ENCODE measurements around the gene FITM1. TPM values are rescaled to one million over a fixed set of nuclear protein-coding genes. Genes with fewer than 3 reads are reported as not detected.

Gene FITM1
- total RNA-seq, 1 donor from 2014 or later = 0.59 TPM

- Mint-ChIP-seq H3K4me1 (ENCODE audit: unreplicated experiment) (peaks cover 20% of the 10 kb centered on the region), H3K27ac (ENCODE audit: unreplicated experiment) (no peak overlapping the region), H3K9me3 (ENCODE audit: unreplicated experiment) (no peaks in the 10 kb centered on the region), H3K27me3 (ENCODE audit: unreplicated experiment) (peaks cover 8% of the 10 kb centered on the region), H3K4me3 (ENCODE audit: unreplicated experiment) (no peak overlapping the region), H3K36me3 (ENCODE audit: low read depth, unreplicated experiment) (peaks cover 40% of the 10 kb centered on the region)
- no peak for DNase-seq (ENCODE audit: low spot score)
- TF ChIP-seq, protein P1, sequence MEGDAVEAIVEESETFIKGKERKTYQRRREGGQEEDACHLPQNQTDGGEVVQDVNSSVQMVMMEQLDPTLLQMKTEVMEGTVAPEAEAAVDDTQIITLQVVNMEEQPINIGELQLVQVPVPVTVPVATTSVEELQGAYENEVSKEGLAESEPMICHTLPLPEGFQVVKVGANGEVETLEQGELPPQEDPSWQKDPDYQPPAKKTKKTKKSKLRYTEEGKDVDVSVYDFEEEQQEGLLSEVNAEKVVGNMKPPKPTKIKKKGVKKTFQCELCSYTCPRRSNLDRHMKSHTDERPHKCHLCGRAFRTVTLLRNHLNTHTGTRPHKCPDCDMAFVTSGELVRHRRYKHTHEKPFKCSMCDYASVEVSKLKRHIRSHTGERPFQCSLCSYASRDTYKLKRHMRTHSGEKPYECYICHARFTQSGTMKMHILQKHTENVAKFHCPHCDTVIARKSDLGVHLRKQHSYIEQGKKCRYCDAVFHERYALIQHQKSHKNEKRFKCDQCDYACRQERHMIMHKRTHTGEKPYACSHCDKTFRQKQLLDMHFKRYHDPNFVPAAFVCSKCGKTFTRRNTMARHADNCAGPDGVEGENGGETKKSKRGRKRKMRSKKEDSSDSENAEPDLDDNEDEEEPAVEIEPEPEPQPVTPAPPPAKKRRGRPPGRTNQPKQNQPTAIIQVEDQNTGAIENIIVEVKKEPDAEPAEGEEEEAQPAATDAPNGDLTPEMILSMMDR (IDR thresholded peaks at IDR 0.05; ENCODE audit: unreplicated experiment) = no peak
Measured at GRCh38 chr14:24119691-24120090, 10.8 kb upstream of the FITM1 start.

DNA sequence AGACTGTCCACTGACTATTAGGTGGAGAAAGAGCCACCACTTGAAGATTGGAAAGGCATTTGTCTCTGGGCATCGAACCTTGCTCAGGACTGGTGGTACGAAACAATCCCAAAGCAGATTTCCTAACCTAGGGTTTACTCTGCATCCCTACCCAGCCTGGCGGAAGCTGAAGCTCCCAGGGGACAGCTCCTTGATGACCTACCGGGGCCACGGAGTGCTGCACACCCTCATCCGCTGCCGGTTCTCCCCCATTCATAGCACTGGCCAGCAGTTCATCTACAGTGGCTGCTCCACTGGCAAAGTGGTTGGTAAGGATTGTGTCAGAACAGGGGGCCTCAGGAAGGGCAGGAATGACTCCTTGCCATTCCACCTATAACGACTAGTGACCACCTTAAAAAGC is 9.2 kb upstream of the FITM1 start:
- Mint-ChIP-seq H3K36me3 (ENCODE audit: low read depth, unreplicated experiment) (peaks cover 40% of the 10 kb centered on the region), H3K4me1 (ENCODE audit: unreplicated experiment) (peaks cover 6% of the 10 kb centered on the region), H3K9me3 (ENCODE audit: unreplicated experiment) (no peaks in the 10 kb centered on the region), H3K27me3 (ENCODE audit: unreplicated experiment) (peaks cover 2% of the 10 kb centered on the region), H3K27ac (ENCODE audit: unreplicated experiment) (no peak overlapping the region), H3K4me3 (ENCODE audit: unreplicated experiment) (no peak overlapping the region)
- TF ChIP-seq, protein P1 (IDR thresholded peaks at IDR 0.05; ENCODE audit: unreplicated experiment) = no peak
- DNase-seq (ENCODE audit: low spot score) = no peak

GRCh38 chr14:24122416-24122815 is 8.0 kb upstream of the FITM1 start:
- H3K27me3 Mint-ChIP-seq (ENCODE audit: unreplicated experiment) = no peaks in the 10 kb centered on the region
- TF ChIP-seq, protein P1 (IDR thresholded peaks at IDR 0.05; ENCODE audit: unreplicated experiment) = no peak
- no peak overlapping the region for H3K27ac Mint-ChIP-seq (ENCODE audit: unreplicated experiment)
- no peak for DNase-seq (ENCODE audit: low spot score)
- H3K36me3 Mint-ChIP-seq (ENCODE audit: low read depth, unreplicated experiment) = peaks cover 36% of the 10 kb centered on the region
- H3K4me1 Mint-ChIP-seq (ENCODE audit: unreplicated experiment) = no peaks in the 10 kb centered on the region
- no peaks in the 10 kb centered on the region for H3K9me3 Mint-ChIP-seq (ENCODE audit: unreplicated experiment)
- H3K4me3 Mint-ChIP-seq (ENCODE audit: unreplicated experiment) = no peak overlapping the region

DNA sequence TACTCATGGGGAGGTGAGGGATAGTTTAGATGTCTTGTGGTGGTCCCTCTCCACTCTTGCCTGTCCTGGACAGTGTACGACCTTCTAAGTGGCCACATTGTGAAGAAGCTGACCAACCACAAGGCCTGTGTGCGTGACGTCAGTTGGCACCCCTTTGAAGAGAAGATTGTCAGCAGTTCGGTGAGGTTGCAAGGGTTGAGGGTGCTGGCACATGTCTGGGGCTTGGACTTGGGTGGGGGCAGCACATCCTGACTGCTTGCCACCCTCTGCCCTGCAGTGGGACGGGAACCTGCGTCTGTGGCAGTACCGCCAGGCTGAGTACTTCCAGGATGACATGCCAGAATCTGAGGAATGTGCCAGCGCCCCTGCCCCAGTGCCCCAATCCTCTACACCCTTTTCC is 7.6 kb upstream of the FITM1 start:
- H3K27me3 Mint-ChIP-seq (ENCODE audit: unreplicated experiment) = no peaks in the 10 kb centered on the region
- H3K4me3 Mint-ChIP-seq (ENCODE audit: unreplicated experiment) = no peak overlapping the region
- H3K36me3 Mint-ChIP-seq (ENCODE audit: low read depth, unreplicated experiment) = peaks cover 36% of the 10 kb centered on the region

More for the DNA sequence above, 7.6 kb upstream of the FITM1 start:
- Mint-ChIP-seq H3K9me3 (ENCODE audit: unreplicated experiment) (no peaks in the 10 kb centered on the region), H3K4me1 (ENCODE audit: unreplicated experiment) (no peaks in the 10 kb centered on the region), H3K27ac (ENCODE audit: unreplicated experiment) (no peak overlapping the region)
- TF ChIP-seq, protein P1 (IDR thresholded peaks at IDR 0.05; ENCODE audit: unreplicated experiment) = no peak
- DNase-seq (ENCODE audit: low spot score) = no peak

All from endothelial cell (in vitro differentiated cells).